SKM-1 treated with dmso at 0.1 percent for 144 hours (cell line): ENCODE measurements around the gene COP1.

Experiments used
- DNase-seq: peaks from one replicate; lab custom pipeline; 2025; ENCODE audit not compliant: unreplicated experiment; lab: John Stamatoyannopoulos, UW

The COP1 gene

DNA sequence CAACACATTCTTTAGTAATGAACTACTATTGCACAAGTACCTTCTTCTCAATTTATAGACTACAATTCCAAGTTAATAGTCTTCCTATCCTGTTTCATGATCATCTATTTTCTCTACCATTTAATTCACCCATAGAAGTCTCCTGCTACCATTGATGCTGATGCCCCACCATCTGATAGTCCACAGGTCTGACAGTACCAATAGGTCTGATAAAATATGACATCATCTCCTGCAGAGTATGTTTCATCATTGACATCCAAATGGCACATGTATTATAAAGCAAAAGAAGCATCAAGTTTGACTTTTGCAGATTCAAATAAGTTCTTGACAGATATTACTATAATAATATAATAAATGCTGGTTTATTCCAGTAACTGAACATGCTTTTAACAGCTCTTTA lies 5.5 kb downstream of the COP1 start:
- no peak for DNase-seq

DNA sequence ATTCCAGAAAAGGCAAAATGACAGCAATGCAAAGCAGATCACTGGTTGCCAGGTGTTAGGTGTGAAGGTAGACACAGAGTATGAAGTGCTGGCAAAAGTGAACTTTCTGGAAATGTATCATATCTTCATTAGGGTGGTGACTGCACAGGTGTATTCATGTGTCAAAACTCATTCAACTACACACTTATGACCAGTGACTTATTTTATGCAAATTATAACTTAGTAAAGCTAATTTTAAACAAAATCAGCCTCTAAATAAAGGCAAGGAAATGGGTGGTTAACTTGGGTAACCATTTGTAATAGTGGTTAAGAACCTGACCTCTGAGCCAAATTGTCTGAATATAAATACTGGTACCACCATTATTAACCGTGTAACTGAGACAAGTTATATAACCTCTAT lies 7.4 kb downstream of the COP1 start:
- DNase-seq, result no peak

DNA sequence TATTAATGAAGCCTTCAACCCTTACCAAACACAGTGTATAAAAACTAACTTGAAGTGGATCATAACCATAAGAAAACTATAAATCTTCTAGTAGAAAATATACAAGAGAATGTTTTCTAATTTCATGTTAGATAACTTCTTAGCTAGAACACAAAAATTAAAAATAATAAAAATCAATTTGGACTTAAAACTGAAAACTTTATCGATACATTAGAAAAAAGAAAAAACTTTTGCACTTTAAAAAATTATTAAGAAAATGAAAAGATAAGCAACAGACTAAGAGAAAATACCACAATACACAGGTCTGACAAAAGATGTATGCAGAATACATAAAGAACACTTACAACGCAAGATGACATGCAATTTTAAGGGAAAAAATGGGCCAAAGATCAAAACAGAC lies 8.7 kb downstream of the COP1 start:
- no peak for DNase-seq

DNA sequence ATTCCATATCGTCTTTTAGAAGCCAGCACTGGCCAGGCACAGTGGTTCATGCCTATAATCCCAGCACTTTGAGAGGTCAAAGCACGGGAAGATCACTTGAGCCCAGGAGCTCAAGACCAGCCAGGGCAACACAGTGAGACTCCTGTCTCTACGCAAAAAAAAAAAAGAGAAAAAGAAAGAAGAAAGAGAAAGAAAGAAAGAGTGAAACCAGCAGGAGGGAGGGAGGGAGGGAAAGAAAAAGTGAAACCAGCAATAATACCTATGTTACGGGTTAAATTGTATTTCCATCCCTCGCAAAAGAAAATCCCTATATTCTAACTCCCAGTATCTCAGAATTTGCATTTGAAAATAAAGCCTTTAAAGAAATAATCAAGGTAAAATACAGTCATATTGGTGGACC lies 10.4 kb downstream of the COP1 start:
- DNase-seq, result no peak

DNA sequence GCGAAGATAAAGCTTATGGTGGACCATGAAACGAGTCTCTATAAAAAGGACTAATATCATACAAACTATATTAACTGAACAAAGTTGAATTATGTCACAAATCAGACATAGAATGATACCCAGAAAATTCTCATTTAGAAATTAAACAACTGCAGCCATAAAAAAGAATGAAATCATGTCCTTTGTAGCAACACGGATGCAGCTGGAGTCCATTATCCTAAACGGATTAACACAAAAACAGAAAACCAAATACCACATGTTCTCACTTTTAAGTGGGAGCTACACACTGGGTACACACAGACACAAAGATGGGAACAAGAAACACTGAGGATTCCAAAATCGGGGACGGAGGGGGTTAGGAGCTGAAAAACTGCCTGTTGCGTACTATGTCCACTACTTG lies 11.5 kb downstream of the COP1 start:
- DNase-seq, result no peak

DNA sequence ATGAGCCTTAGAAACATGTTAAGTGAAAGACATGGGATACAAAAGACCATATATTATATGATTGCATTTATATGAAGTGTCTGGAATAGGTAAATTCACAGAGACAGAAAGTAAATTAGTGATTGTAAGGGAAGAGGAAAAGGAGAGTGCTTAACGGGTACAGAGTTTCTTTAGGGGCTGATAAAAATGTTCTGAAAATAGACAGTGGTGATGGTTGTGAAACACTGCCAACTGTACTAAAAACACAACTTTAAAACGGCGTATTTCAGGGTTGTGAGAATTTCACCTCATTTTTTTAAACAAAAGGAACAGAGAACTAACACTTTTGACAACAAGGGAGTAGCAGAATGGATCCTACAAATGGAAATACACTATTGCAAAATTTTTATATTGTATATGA lies 13.4 kb downstream of the COP1 start:
- no peak for DNase-seq

DNA sequence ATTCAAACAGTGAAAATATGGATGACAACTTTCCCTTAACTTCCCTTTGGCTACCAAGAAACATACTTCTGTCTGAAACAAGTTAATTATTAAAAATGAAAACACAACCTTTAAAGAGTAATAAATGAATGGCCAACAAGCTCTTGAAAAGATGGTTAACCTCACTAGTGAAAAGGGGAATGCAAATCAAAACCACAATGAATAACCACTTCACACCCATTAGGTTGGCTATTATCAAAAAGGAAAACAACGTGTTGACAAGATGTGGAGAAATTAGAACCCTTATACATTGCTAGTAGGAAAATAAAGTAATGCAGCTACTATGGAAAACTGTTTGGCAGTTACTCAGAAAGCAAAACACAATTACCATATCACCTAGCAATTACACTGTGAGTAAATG lies 14.1 kb downstream of the COP1 start:
- no peak for DNase-seq

DNA sequence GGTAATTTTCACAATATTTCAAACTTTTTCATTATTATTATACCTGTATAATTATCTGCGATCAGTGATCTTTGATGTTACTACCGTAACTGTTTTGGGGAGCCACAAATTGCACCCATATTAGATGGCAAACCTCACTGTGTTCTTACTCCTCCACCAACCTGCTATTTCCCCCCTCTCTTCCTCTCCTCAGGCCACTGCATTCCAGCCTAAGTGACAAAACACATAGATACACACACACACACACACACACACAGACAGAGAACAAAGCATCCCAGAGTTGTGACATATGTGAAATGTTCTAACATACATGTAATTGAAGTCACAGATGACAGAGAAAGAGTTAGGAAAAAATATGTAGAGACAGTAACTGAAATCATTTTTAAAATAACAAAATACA lies 18.5 kb downstream of the COP1 start:
- DNase-seq, result no peak

DNA sequence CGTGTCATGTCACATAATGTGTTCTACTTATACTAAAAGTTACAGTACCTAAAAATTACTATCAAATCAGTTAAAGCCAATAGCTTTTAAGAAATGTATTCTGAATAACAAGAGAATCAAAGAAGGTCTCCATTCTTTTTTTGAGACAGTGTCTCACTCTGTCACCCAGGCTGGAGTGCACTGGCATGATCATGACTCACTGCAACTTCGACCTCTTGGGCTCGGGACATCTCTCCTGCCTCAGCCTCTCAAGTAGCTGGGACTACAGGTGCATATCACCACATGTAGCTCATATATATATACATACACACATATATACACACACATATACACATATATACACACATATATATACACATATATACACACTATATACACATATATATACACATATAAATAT lies 20.1 kb downstream of the COP1 start:
- no peak for DNase-seq

DNA sequence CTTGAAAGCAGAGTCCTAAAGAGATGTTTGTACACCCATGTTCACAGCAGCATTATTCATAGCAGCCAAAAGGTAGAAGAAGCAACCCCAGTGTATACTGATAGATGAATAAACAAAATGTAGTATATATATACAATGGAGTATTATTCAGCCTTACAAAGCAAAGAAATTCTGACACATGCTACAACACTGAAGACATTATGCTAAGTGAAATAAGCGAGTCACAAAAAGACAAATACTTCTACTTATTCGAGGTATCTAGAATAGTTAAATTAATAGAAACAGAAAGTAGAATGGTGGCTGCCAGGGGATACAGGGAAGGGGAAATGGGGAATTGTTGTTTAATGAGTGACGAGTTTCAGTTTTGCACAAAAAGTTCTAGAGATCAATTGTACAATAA lies 23.5 kb downstream of the COP1 start:
- DNase-seq, result no peak

DNA sequence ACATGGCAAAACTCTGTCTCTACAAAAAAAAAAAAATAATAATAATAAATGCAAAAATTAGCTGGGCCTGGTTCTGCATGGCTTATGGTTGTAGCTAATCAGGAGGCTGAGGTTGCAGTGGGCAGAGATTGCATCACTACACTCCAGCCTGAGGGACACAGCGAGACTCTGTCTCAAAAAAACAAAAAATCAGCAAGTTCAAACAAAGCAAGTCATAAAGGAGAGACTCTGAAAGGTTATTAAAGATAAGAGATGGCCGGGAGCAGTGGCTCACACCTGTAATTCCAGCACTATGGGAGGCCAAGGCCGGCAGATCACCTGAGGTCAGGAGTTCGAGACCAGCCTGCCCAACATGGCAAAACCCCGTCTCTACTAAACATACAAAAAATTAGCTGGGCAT lies 28.8 kb downstream of the COP1 start:
- DNase-seq, result no peak

DNA sequence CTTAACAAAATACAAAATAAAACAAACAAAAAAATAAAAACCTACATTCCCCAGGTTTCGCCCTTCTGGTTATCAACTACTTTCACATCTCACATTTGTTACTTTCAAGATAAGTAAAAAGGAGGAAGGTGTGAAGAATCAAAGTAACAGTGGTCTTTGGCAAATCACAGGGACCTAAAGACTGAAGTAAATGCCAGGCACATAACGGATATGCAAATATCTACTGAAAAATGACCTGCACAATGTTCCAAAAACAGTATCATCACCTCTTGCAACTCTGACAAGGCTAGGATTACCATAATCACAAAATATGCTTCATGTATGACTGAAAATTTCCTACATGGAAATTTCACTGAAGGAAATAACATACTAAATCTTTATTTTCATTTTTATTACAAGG lies 29.3 kb downstream of the COP1 start:
- no peak for DNase-seq

DNA sequence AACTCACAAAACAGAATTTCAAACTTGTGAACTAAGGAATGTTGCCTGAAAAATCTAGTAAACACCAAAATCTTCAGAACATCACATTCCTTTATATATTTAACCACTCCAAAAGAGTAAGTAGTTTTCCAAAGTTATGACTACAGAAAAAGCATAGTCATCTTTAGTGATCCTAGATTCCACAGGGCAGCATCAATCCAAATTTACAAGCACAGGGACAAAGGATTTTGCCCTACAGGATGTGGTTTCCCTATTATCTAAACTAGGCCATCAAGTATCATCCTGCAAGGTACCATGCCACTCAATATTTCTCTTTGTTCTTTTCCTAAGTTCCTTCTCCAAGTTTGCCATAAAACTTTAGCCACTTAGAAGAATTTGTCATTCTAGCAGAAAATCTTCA lies 33.0 kb downstream of the COP1 start:
- DNase-seq, result no peak

DNA sequence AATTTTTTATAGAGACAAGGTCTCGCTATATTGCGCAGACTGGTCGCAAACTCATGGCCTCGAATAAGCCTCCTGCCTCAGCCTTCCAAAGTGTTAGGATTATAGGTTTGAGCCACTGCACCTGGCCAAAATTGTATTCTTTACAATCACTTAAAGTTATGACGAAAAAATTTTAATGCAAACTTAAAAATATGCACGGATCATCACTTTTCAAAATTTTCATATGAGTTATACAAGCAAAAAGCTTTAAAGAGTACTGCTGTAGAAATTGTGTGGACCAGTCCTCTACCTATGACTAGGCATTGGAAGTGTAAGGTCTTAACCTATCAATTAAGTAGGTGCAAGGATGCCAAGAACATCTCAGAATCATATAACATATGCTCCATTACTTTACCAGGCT lies 34.9 kb downstream of the COP1 start:
- no peak for DNase-seq

DNA sequence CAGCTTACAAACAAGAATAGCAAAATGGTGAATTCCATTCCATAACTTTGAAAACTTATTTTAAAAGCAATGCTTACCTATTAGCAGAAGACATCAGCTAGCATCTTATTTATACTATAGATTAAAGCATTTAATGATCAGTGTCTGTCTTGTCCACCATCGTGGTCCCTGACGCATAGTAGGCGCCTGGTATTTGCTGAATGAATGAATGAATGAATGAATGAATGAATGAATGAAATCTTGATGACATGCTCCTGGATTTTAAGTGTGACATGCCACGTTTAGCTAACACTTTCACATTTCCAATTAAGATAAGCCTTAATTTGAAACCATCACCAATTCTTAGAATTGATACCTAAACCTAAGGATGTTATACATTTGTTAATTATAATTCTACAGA lies 39.9 kb downstream of the COP1 start:
- no peak for DNase-seq

DNA sequence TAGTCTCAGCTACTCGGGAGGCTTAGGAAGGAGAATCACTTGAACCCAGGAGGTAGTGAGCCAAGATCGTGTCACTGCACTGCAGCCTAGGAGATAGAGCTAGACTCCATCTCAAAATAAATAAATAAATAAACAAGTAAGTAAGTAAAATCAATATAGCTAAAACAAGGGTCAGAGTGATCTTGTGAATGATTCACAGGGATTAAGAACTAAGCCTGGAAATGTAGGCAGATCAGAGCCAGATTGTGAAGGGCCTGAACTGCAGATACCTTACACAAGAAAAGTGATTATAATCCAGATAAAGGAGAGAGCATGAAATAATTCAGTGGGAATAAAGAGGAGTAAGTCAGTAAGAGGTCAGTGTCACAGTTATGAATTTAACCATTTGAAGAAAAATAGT lies 41.5 kb downstream of the COP1 start:
- no peak for DNase-seq

DNA sequence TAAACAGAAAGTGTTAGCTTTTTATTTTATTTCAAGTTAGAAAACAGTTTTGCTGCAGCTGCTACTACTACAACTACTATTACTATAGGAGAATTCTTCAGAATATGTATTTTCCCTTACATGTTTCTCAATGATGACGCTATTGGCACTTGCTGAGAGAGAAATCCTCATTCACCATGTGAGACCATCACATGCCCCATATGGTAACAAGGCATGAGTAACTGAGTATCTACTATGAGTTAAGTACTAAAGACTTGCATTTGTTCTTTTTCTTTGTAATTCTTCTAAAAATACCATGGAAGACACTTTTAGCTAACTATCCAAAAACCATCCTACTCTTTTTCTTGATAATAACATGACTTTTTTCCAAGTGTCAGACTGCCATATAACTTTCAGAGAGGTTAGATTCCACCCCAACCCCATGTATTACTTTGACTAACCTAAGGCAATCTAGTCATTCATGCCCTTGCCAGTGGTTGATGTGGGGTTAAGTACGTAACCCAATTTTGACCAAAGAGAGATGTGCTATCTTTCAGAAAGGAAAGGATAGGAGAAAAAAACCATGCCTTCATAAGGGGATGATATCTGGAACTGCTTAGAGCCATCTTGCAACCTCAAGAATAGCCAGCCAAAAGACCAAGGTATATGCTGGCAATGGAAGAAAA lies 42.9 kb downstream of the COP1 start:
- DNase-seq, result no peak

DNA sequence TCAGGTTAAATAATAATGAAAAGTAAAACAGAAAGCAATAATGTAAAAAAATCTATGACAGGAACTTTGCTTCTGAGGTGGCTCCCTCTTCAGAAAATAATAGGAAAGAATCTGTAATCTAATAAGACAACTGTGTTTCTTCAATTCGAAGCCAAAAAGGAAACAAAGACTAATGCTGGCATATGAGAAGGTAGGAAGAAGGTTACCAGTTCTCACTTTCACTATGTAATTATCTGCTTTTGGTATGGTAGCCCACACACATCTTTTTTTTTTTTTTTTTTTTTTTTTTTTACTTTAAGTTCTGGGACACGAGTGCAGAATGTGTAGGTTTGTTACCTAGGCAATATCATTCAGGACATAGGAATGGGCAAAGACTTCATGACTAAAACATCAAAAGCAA lies 47.1 kb downstream of the COP1 start:
- no peak for DNase-seq

DNA sequence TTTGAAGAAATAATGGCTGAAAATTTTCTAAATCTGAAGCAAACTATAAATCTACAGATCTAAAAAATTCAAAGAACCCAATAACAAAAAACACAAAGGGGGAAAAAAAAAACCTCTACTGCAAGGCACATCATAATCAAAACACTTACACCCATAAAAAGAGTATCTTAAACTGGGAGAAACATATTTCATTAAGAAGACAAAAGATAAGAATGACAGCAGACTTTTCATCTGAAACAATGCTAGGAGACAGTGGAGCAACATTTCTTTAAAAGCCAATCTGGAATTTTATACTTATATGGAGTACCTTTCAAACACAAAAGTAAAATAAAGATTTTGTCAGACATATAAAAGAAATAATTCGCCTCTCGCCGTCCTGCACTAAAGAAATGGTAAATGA lies 49.1 kb downstream of the COP1 start:
- DNase-seq, result no peak

DNA sequence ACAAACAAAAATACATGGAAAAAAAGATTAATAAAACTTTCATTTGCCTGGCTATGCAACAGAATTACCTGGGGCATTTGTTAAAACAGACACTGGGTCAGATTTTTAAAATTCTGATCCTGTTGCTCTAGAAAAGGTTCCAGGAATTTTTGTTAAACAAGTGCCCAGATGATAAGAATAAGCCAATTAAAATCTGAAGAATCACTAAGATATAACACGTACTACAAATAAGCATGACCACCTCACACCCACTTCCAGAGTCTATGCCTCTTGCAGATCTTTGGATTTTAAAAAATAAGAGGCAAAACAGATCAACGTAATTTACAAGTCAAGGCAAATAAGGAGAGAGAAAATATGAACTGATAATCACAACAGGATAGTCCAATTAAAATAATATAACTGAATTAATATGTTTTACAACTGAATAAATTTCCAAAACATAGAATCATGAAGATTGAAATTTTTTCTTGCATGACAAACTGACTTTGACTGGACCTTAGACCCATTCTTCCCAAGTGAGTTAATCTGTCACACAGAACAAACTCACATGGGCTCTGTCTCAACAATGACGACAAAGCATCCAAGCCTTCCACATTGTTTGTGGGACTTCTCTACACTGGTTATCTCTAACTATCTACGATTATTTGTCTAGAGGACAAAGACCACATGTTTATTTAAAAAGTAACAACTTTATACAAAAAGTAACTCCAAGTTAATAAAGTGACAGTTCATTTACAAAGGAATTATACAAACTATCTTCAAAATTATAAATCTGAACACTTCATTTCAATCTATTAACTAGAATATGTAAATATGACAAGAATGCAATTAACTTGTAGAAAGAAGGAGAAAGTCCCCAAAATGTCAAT lies 56.9 kb downstream of the COP1 start:
- DNase-seq, result no peak

DNA sequence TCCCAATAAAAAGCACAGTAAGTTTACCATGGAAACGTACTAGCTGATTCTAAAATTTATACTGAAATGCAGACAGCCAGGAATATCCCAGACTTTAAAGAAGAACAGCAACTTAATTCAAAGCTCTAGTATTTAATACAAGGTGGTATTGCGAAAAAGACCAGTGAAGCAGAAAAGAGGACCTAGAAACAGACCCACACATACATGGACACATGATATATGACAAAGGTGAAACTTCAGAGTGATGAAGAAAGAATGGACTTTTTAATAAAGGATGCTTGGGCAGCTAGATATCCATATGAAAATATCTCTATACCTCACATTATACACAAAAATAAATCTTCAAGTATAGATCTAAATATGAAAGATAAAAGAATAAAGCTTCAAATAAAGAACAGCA lies 62.6 kb downstream of the COP1 start:
- DNase-seq, result no peak

DNA sequence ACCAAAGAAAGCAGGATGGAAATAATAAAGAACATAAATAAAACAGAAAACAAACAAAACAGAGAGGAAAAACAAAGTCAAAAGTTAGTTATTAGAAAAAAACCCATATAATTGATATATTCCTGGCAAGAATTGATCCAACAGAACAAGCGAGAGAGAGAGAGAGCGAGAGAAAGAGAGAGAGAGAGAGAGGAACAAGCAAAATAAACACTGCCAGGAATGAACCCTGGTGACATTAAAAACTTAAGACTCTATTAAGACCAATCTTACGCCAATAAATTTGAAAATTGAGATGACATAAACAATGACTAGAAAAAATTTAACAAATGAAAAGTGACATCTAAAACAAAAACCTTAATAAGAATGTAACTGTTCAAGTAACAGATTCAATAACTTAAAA lies 64.1 kb downstream of the COP1 start:
- DNase-seq, result no peak

DNA sequence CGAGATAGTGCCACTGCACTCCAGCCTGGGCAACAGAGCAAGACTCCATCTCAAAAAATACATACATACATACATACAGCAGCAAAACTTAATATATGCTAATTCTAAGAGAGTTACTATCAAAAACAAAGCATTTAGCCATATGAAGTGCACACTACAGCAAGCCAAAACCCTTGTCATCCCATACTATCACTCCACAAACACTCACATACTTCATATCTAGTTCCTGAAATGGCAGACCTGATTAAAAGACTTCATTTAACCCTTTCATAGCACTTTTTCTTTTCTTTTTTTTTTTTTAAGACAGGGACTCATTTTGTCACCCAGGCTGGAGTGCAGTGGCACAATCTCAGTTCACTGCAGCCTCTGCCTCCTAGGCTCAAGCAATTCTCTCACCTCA lies 65.6 kb downstream of the COP1 start:
- no peak for DNase-seq
